ENCODE results near the gene PACS1. TPM values are rescaled to one million over a fixed set of nuclear protein-coding genes. Genes with fewer than 3 reads are reported as not detected.

The PACS1 gene
- total RNA-seq, 3 donors from 2014 or later = 37.9 to 40.6 (median 38.6) TPM

- peaks cover 3% of the 10 kb centered on the region for H3K36me3 ChIP-seq
- peak in 1 of 2 donors; percentile 43 for DNase-seq (ENCODE audit: low spot score in 2 of 2)
- H3K9me3 ChIP-seq = no peaks in the 10 kb centered on the region
- intact Hi-C loops (cut with DNase I; ENCODE audit: low total_unique reads) = loop anchor here (1.0 kb wide), 1 partner anchor 62 kb away; no protein-coding TSS in a partner anchor
- TF ChIP-seq CTCF (IDR thresholded peaks at IDR 0.05) (no peak), POLR2AphosphoS5 (IDR thresholded peaks at IDR 0.05) (no peak), POLR2A (IDR thresholded peaks at IDR 0.05) (no peak)
- H3K4me1 ChIP-seq = no peaks in the 10 kb centered on the region
- no peaks in the 10 kb centered on the region for H3K27me3 ChIP-seq
- H3K4me3 ChIP-seq = no peak overlapping the region
- peak overlapping the region in 1 of 2 donors; percentile 15 for H3K27ac ChIP-seq
Observed at GRCh38 chr11:66221726-66222236, 151.7 kb downstream of the PACS1 start.

- TF ChIP-seq POLR2A (IDR thresholded peaks at IDR 0.05) = no peak
- peak; percentile 99 to 100 (median 100) for TF ChIP-seq CTCF (IDR thresholded peaks at IDR 0.05)
- TF ChIP-seq POLR2AphosphoS5 (IDR thresholded peaks at IDR 0.05) = peak; percentile 42 to 75 (median 53)
- no peaks in the 10 kb centered on the region for H3K27me3 ChIP-seq
- H3K9me3 ChIP-seq = no peaks in the 10 kb centered on the region
- intact Hi-C loops (cut with DNase I; ENCODE audit: low total_unique reads) = loop anchor here (1.0 kb wide), 1 partner anchor 61 kb away; no protein-coding TSS in a partner anchor
- no peak overlapping the region for H3K4me3 ChIP-seq
- no peaks in the 10 kb centered on the region for H3K4me1 ChIP-seq
- DNase-seq (ENCODE audit: low spot score in 2 of 2) = peak; percentile 88 to 92
- peaks cover 3% of the 10 kb centered on the region for H3K36me3 ChIP-seq
- H3K27ac ChIP-seq = peak overlapping the region; percentile 15 to 48
Observed at GRCh38 chr11:66222358-66223149, 152.5 kb downstream of the PACS1 start.

GRCh38 chr11:66224226-66224855 is 154.3 kb downstream of the PACS1 start:
- no peaks in the 10 kb centered on the region for H3K4me1 ChIP-seq
- H3K4me3 ChIP-seq = no peak overlapping the region
- TF ChIP-seq POLR2AphosphoS5 (IDR thresholded peaks at IDR 0.05) (no peak), POLR2A (IDR thresholded peaks at IDR 0.05) (no peak), CTCF (IDR thresholded peaks at IDR 0.05) (no peak)
- no peaks in the 10 kb centered on the region for H3K27me3 ChIP-seq
- intact Hi-C loops (cut with DNase I; ENCODE audit: low total_unique reads) = no loop called here
- H3K27ac ChIP-seq = no peak overlapping the region
- peaks cover 3% of the 10 kb centered on the region for H3K36me3 ChIP-seq
- DNase-seq (ENCODE audit: low spot score in 2 of 2) = no peak
- H3K9me3 ChIP-seq = no peaks in the 10 kb centered on the region

GRCh38 chr11:66225066-66225465 is 155.0 kb downstream of the PACS1 start:
- DNase-seq (ENCODE audit: low spot score in 2 of 2) = no peak
- Histone ChIP-seq H3K27ac (no peak overlapping the region), H3K4me1 (no peaks in the 10 kb centered on the region), H3K9me3 (no peaks in the 10 kb centered on the region), H3K4me3 (no peak overlapping the region), H3K27me3 (no peaks in the 10 kb centered on the region), H3K36me3 (no peaks in the 10 kb centered on the region)
- intact Hi-C loops (cut with DNase I; ENCODE audit: low total_unique reads) = no loop called here
- TF ChIP-seq POLR2A (IDR thresholded peaks at IDR 0.05) (no peak), CTCF (IDR thresholded peaks at IDR 0.05) (no peak), POLR2AphosphoS5 (IDR thresholded peaks at IDR 0.05) (no peak)

GRCh38 chr11:66226101-66226500 is 156.0 kb downstream of the PACS1 start:
- intact Hi-C loops (cut with DNase I; ENCODE audit: low total_unique reads) = no loop called here
- Histone ChIP-seq H3K4me3 (no peak overlapping the region), H3K9me3 (no peaks in the 10 kb centered on the region), H3K36me3 (no peaks in the 10 kb centered on the region), H3K27me3 (no peaks in the 10 kb centered on the region), H3K27ac (no peak overlapping the region), H3K4me1 (no peaks in the 10 kb centered on the region)
- no peak for TF ChIP-seq POLR2A (IDR thresholded peaks at IDR 0.05)
- no peak for TF ChIP-seq CTCF (IDR thresholded peaks at IDR 0.05)
- no peak for TF ChIP-seq POLR2AphosphoS5 (IDR thresholded peaks at IDR 0.05)
- DNase-seq (ENCODE audit: low spot score in 2 of 2) = no peak

Data from breast epithelium (tissue), 4 donors.